Activated CD8-positive, alpha-beta memory T cell treated with anti-CD3 and anti-CD28 coated beads, Interleukin-2, amount 10 ng/mL, durations not matched to agents 7 days and 5 days (primary cell): ENCODE data around the gene SNX13. TPM values are rescaled to one million over a fixed set of nuclear protein-coding genes. Genes with fewer than 3 reads are reported as not detected.

ENCODE experiments used
- ATAC-seq: fragments of 150-1000 bp; cut with Tn5 transposase; one replicate; pipeline ENCODE4 v1.10.0; 2021; ENCODE audit warnings: moderate library complexity
- CTCF ChIA-PET: fragments of 350-600 bp; sonication (Branson Sonifier 250); formaldehyde crosslinking; loops from one replicate; lab custom pipeline; 2021; ENCODE audit warnings: antibody characterized with exemption; lab: Charles Lee
- DNase-seq: peaks from one replicate; pipeline ENCODE4 v3.0.0-alpha.2; 2020
- H3K27ac Mint-ChIP-seq: one replicate; pipeline ENCODE4 v1.8.0; 2021; ENCODE audit warnings: mild to moderate bottlenecking, mixed read lengths
- H3K27me3 Mint-ChIP-seq: one replicate; pipeline ENCODE4 v1.8.0; 2021; ENCODE audit warnings: mixed read lengths
- H3K36me3 Mint-ChIP-seq: one replicate; pipeline ENCODE4 v1.8.0; 2021; ENCODE audit warnings: mild to moderate bottlenecking, mixed read lengths
- H3K4me1 Mint-ChIP-seq: one replicate; pipeline ENCODE4 v1.8.0; 2021; ENCODE audit warnings: mixed read lengths
- H3K4me3 Mint-ChIP-seq: one replicate; pipeline ENCODE4 v1.8.0; 2021; ENCODE audit warnings: mild to moderate bottlenecking, moderate library complexity, mixed read lengths
- H3K9me3 Mint-ChIP-seq: one replicate; pipeline ENCODE4 v1.8.0; 2022; ENCODE audit warnings: low read depth, mixed read lengths
- total RNA-seq, 2 experiments: library from RNA; stranded (reverse); gene quantifications; one replicate each; pipeline ENCODE4 v1.2.3, GENCODE V29; 2021

Gene SNX13, protein sequence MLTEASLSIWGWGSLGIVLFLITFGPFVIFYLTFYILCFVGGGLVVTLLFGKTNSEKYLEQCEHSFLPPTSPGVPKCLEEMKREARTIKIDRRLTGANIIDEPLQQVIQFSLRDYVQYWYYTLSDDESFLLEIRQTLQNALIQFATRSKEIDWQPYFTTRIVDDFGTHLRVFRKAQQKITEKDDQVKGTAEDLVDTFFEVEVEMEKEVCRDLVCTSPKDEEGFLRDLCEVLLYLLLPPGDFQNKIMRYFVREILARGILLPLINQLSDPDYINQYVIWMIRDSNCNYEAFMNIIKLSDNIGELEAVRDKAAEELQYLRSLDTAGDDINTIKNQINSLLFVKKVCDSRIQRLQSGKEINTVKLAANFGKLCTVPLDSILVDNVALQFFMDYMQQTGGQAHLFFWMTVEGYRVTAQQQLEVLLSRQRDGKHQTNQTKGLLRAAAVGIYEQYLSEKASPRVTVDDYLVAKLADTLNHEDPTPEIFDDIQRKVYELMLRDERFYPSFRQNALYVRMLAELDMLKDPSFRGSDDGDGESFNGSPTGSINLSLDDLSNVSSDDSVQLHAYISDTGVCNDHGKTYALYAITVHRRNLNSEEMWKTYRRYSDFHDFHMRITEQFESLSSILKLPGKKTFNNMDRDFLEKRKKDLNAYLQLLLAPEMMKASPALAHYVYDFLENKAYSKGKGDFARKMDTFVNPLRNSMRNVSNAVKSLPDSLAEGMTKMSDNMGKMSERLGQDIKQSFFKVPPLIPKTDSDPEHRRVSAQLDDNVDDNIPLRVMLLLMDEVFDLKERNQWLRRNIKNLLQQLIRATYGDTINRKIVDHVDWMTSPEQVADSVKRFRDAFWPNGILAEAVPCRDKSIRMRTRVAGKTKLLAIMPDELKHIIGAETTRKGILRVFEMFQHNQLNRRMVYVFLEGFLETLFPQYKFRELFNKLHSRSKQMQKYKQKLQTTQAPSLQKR
- total RNA-seq = 10 to 100 TPM; 19.5 to 24.4 TPM

DNA sequence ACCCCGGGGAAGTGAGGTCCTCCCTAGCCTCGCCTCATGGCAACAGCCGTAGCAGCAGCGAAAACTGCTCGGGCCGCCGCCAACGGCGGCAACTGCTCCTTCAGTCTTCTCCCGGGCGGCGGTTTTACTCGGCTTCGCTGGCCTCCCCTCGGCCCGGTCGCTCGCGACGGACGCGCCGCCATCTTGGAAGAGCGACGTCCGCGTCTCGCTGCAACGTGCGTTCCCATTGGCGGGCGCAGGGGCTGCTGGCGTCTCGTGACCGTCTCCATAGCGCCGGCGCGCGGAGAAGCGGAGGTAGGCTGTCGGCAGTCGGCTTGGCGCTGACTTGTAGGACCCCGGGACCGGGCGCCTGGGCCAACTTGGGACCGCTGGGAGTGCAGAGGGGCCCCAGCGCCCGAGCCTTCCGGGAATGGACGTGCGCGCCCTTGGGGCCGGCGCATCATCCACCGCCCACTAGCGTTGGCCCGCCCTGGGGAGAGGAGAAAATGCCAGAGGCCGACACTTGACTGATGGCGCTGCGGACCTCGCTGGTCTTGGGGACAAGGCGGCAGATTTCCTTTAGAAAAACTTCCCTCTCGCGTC is at the start of gene SNX13:
SNX13 (minus strand) TSS at position 193 of the 582 bp plus-strand sequence. CDS start 199 bp downstream, outside the sequence.
- Mint-ChIP-seq H3K36me3 (peaks cover 5% of the 10 kb centered on the region), H3K27me3 (peaks cover 14% of the 10 kb centered on the region), H3K4me3 (peak within 1 kb of the TSS; percentile 94), H3K9me3 (no peaks in the 10 kb centered on the region), H3K4me1 (peaks cover 37% of the 10 kb centered on the region), H3K27ac (peak within 1 kb of the TSS; percentile 90)
- CTCF ChIA-PET = interaction anchor here (0.7 to 0.9 kb wide), 3 partner anchors 12 to 178 kb away, joined by 3 to 4 read pairs (median 3); no protein-coding TSS in a partner anchor
- DNase-seq (peak; percentile 93), ATAC-seq (peak; percentile 96)

DNA sequence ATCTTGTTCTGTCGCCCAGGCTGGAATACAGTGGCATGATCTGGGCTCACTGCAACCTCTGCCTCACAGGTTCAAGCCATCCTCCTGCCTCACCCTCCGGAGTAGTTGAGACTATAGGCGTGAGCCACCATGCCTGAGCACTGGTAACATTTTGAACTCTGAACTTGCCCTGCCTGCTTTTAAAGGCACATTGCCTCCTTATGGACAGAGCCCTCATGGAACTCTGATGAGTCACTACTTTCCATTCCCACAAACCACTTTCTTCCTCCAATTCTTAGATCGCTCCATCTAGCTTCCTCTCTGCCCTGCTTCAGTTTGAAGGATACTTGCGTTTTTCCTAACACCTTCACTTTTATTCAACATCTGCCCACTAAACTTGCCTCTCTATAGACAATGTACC is 49.3 kb upstream of the SNX13 start:
- DNase-seq = no peak
- no peaks in the 10 kb centered on the region for H3K36me3 Mint-ChIP-seq
- no peak overlapping the region for H3K27ac Mint-ChIP-seq
- CTCF ChIA-PET = no interaction called here
- H3K9me3 Mint-ChIP-seq = no peaks in the 10 kb centered on the region
- no peak overlapping the region for H3K4me3 Mint-ChIP-seq
- H3K4me1 Mint-ChIP-seq = peaks cover 2% of the 10 kb centered on the region
- no peak for ATAC-seq
- H3K27me3 Mint-ChIP-seq = peaks cover 8% of the 10 kb centered on the region

DNA sequence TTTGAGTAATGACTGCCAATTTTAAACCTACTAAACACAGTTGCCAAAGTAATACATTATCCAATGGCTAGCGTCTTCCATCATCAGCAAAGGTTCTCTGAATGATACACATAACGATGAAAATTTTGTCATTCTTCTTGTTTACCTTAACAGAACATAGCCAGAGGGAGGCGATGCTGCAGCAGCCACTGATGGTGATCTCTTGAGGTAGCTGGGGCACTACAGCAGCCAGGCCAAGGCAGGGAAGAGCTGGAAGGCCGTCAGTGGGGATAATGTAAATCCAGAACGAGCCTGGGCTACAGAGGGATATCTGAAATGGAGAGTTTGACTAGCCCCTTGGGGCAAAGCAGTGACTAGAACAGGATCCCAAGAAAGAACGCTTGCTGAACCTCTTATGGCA is 48.6 kb upstream of the SNX13 start:
- Mint-ChIP-seq H3K27ac (no peak overlapping the region), H3K9me3 (no peaks in the 10 kb centered on the region), H3K36me3 (no peaks in the 10 kb centered on the region), H3K4me3 (no peak overlapping the region), H3K4me1 (no peaks in the 10 kb centered on the region), H3K27me3 (peaks cover 10% of the 10 kb centered on the region)
- ATAC-seq = no peak
- DNase-seq = no peak
- CTCF ChIA-PET = interaction anchor here (1.0 to 1.2 kb wide), 2 partner anchors 12 to 282 kb away, joined by 3 to 4 read pairs; no protein-coding TSS in a partner anchor

DNA sequence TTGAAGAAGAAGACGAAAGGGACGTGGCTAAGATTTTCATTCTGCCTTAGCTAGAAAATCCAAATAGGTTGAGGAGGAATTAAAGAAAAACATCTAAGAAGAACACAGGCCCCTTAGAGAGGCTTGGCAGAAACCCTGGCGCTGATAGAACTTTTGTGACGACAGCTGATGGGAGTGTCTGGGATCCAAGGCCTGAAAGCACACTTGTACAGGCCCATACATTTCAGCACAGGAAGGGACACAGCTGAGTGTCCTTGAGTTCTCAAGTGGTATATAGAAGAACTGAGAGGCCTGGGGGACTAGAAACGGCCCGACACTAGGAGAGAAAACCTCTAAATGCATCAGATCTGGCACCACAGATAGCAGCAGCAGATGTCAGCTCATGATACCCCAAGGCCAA is 47.8 kb upstream of the SNX13 start:
- ATAC-seq (no peak), DNase-seq (no peak)
- CTCF ChIA-PET = interaction anchor here (1.0 to 1.2 kb wide), 2 partner anchors 11 to 282 kb away, joined by 3 to 4 read pairs; no protein-coding TSS in a partner anchor
- Mint-ChIP-seq H3K4me3 (no peak overlapping the region), H3K27ac (no peak overlapping the region), H3K9me3 (no peaks in the 10 kb centered on the region), H3K36me3 (no peaks in the 10 kb centered on the region), H3K4me1 (no peaks in the 10 kb centered on the region), H3K27me3 (peaks cover 10% of the 10 kb centered on the region)

DNA sequence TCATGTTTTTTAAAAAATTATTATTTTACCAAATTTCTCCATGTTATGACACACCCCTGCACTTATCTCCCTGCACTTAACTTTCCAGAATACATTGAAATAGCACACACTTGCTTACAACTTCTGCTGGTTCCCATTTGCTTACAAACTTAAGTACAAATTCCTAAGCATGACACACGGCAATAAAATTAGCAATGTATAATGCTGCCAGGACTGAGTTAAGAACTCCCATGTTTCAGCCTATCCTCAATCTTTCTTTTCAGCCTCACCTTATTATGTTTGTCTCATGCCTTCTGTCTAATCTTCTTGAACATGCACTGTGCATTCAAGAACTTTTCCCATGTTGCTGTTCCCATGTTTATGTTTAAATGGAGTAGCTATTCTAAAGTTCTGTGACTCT is 46.6 kb upstream of the SNX13 start:
- H3K9me3 Mint-ChIP-seq = no peaks in the 10 kb centered on the region
- ATAC-seq (no peak), DNase-seq (no peak)
- peaks cover 10% of the 10 kb centered on the region for H3K27me3 Mint-ChIP-seq
- H3K4me1 Mint-ChIP-seq = no peaks in the 10 kb centered on the region
- CTCF ChIA-PET = no interaction called here
- H3K4me3 Mint-ChIP-seq = no peak overlapping the region
- no peak overlapping the region for H3K27ac Mint-ChIP-seq
- no peaks in the 10 kb centered on the region for H3K36me3 Mint-ChIP-seq

DNA sequence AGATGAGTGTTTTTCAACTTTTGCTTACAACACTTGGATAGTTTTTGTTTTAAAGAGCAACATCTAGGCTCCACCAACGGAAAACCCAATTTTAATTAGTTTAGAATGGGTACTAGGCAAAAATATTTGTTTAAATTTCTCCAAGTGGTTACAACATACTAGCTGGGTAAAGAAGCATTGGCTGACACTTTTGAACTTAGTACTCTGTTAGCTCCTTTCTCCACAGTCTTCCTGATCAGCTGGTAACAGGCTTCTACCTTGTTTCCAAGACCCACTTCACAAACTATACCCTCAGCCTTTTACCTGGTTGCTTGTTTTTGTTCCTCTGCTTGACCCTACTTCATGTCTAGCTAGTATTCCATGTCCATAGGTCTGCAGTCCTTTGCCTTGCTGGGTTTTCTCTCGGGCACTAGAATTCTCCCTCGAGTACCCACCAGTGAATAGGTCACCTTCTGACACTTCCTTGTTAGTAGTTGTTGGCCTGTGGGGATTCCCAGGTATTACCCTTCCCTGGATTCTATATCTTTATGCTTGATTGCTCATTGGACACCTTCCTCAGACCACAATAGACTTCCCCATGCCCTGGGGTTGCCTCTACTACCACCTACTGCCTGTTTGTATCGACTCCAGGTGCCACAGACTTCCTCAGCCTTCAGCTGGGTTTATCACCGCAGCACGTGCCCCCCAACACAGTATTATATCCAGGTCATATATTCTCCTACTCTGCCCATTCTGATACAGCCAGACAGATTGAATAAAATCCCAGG is 45.4 kb upstream of the SNX13 start:
- CTCF ChIA-PET = interaction anchor here (0.6 to 0.9 kb wide), 3 partner anchors 212 to 606 kb away, joined by 3 to 4 read pairs (median 3); no protein-coding TSS in a partner anchor
- Mint-ChIP-seq H3K36me3 (no peaks in the 10 kb centered on the region), H3K27ac (no peak overlapping the region)

DNA sequence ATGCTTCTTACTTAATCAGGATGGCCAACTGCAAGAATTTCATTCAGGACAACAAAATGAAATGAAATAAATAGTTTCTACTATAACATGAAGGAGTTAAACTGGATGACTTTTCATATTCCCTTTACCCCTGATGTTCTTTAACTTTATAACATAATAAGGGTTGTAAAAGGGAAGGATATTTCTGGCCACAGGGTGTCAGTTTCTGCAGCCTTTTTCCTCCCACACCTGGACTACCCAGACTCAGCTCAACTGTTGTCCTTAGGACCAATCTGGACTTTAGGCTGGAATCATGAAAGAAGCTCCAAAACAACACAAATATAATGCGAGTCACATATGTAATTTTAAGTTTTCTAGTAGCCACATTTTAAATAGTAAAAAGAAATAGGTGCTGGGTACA is 44.0 kb upstream of the SNX13 start:
- no peak for ATAC-seq
- H3K27me3 Mint-ChIP-seq = peaks cover 14% of the 10 kb centered on the region
- CTCF ChIA-PET = no interaction called here

More for the DNA sequence above, 45.4 kb upstream of the SNX13 start:
- no peaks in the 10 kb centered on the region for H3K9me3 Mint-ChIP-seq
- no peak overlapping the region for H3K4me3 Mint-ChIP-seq
- H3K4me1 Mint-ChIP-seq = no peaks in the 10 kb centered on the region
- H3K27me3 Mint-ChIP-seq = peaks cover 16% of the 10 kb centered on the region
- ATAC-seq (no peak), DNase-seq (no peak)

DNA sequence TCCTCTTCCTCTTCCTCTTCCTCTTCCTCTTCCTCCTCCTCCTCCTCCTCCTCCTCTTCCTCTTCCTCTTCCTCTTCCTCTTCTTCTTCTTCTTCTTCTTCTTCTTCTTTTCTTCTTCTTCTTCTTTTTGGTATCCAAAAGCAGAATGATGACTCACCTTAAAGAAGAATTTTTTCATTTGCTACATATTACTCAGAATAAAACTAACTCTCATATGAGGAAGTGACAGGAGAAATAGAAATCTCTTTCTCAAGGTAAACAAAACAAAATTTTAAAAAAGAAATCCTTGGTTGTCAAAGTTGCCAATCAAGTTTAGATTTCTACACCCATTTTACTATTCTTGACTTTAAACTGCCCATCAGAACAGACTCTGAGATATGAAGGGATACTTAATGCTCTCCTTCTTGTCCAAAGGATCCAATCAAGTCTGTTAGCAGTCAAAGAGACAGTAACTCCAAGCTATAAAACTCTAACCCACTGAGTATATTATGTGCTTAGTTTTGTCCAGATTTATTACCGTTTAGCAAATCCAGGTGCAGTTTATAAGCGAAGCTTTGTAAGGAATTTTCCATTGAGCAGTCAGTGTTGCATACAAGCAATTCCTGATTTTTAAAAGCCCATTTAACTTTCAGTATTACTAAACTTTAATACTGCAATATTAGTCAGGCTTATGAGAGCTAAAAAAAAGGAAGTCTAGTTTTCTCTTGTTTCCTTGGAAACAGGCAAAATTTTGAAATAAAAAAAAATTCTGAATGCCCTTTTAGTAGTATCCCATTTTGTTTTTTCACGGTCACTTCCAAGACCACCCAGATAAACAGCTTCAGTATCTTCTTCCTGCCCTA is 43.1 kb upstream of the SNX13 start:
- CTCF ChIA-PET = no interaction called here
- Mint-ChIP-seq H3K4me3 (no peak overlapping the region), H3K9me3 (no peaks in the 10 kb centered on the region), H3K36me3 (no peaks in the 10 kb centered on the region), H3K4me1 (no peaks in the 10 kb centered on the region), H3K27ac (no peak overlapping the region), H3K27me3 (peaks cover 14% of the 10 kb centered on the region)
- DNase-seq = no peak
- no peak for ATAC-seq

More for the DNA sequence above, 44.0 kb upstream of the SNX13 start:
- Mint-ChIP-seq H3K9me3 (no peaks in the 10 kb centered on the region), H3K27ac (no peak overlapping the region), H3K4me1 (no peaks in the 10 kb centered on the region), H3K36me3 (no peaks in the 10 kb centered on the region), H3K4me3 (no peak overlapping the region)
- DNase-seq = no peak

DNA sequence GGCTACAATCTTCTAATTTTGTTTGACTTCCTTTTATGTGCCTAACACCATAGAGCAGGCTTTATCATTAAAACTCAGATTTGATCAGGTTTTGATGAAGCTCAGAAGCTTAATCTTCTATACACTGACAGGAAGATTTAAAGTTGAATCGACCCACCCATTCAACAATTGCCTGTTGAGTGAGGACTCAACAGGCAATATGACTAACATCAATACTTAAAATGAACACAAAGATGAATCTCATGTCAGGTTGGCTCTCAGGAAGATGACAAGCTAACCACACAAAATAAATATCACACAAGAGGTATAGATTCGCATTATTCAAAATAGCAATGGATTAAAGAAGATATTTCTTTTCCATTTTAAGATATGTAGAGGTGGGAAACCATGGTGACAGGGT is 36.7 kb upstream of the SNX13 start:
- no peak for DNase-seq

DNA sequence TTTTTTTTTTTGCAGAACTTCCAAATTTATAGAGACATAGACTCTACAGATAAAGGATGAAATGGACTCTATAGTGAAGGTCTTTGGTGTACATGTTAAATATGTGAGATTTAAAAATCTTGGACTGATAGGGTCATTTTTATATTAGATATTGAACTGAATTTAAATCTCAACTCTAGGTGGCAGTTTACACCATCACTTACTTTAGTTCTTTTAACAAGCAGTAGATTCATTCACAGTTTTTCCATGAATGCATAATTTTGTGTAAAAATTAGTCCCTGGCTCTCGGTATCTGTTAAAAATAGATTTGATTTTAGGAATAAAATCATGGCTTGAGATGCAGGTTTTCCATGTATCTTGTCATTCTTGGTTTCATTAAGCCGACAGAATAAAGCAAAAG is 31.1 kb upstream of the SNX13 start:
- H3K27ac Mint-ChIP-seq = no peak overlapping the region
- H3K4me1 Mint-ChIP-seq = no peaks in the 10 kb centered on the region
- H3K36me3 Mint-ChIP-seq = no peaks in the 10 kb centered on the region
- no peaks in the 10 kb centered on the region for H3K9me3 Mint-ChIP-seq
- DNase-seq = no peak
- CTCF ChIA-PET = no interaction called here
- peaks cover 4% of the 10 kb centered on the region for H3K27me3 Mint-ChIP-seq
- no peak for ATAC-seq
- no peak overlapping the region for H3K4me3 Mint-ChIP-seq

More for the DNA sequence above, 36.7 kb upstream of the SNX13 start:
- no peak overlapping the region for H3K4me3 Mint-ChIP-seq
- CTCF ChIA-PET = interaction anchor here (1.7 kb wide), 1 partner anchor 11 kb away, joined by 4 read pairs; no protein-coding TSS in a partner anchor
- no peaks in the 10 kb centered on the region for H3K36me3 Mint-ChIP-seq
- H3K4me1 Mint-ChIP-seq = no peaks in the 10 kb centered on the region
- H3K27ac Mint-ChIP-seq = no peak overlapping the region
- H3K9me3 Mint-ChIP-seq = no peaks in the 10 kb centered on the region
- no peak for ATAC-seq
- H3K27me3 Mint-ChIP-seq = peaks cover 6% of the 10 kb centered on the region

DNA sequence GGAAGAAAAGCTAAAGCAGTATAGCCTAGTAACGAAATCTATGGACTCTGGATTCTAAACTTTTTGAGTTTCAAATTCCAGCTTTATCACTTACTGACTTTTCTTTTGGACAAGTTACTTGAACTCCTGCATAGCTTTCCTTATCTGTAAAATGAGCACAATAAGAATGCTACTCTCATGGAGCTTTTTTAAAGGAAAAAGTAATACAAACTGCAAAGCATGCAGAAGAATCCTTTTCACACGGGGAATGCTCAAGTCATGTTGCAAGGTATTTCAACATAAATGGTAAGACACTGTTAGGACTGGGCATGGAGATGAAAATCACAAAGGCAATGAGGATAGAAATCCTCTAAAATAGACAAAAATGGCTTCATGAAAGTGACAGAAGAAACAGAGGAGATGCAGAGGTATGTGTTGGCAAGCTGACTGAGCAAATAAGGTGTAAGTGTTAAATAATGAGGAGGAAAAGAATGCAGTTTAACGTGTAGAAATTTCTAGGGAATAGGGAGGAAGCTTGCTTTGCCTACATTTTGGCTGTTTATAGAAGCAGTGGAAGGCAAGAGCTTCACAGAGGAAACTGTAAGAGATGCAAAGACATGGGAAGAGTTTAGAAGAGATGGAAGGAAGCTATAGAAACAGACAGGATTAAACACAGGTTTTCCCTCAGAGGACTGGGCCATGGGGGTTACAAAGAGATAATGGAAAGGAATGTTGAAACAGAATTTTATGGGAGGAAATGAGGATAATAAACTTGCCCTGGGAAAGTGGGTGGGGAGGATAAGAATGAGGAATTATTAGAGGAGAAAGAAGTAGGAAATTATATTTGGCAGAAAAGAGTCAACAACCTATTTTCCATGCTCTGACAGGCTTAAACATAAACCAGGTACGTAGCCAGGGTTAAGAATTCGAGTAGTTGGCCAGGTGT is 28.8 kb upstream of the SNX13 start:
- H3K36me3 Mint-ChIP-seq = no peaks in the 10 kb centered on the region
- no peak for DNase-seq
- H3K4me1 Mint-ChIP-seq = no peaks in the 10 kb centered on the region
- ATAC-seq = no peak
- H3K9me3 Mint-ChIP-seq = no peaks in the 10 kb centered on the region
- no peak overlapping the region for H3K27ac Mint-ChIP-seq
- no peak overlapping the region for H3K4me3 Mint-ChIP-seq
- CTCF ChIA-PET = interaction anchor here (1.2 kb wide), 1 partner anchor 199 kb away, joined by 3 read pairs; no protein-coding TSS in a partner anchor
- H3K27me3 Mint-ChIP-seq = peaks cover 8% of the 10 kb centered on the region
